Measurements from ENCODE around the gene NGLY1.

The NGLY1 gene

GRCh38 chr3:25751725-25752124 is 31.5 kb downstream of the NGLY1 start:
- TF ChIP-seq FOXM1 (IDR thresholded peaks at IDR 0.05; ENCODE audit: borderline replicate concordance, low read depth) (no peak), USF1 (IDR thresholded peaks at IDR 0.05) (no peak), TAF1 (IDR thresholded peaks at IDR 0.05; ENCODE audit: low read depth) (no peak), EGR1 (IDR thresholded peaks at IDR 0.05) (no peak), REST (IDR thresholded peaks at IDR 0.05; ENCODE audit: low read depth) (no peak), MAX (IDR thresholded peaks at IDR 0.05) (no peak), TCF12 (IDR thresholded peaks at IDR 0.05; ENCODE audit: low read depth) (no peak), NFIC (IDR thresholded peaks at IDR 0.05) (no peak), YY1 (IDR thresholded peaks at IDR 0.05; ENCODE audit: low read depth) (no peak), EP300 (IDR thresholded peaks at IDR 0.05; ENCODE audit: borderline replicate concordance) (no peak), RAD21 (IDR thresholded peaks at IDR 0.05; ENCODE audit: low read depth) (no peak), ZBTB7A (IDR thresholded peaks at IDR 0.05; ENCODE audit: low read depth) (no peak), TEAD4 (IDR thresholded peaks at IDR 0.05) (no peak), CEBPB (IDR thresholded peaks at IDR 0.05) (no peak)

GRCh38 chr3:25751048-25751447 is 32.2 kb downstream of the NGLY1 start:
- no peak for TF ChIP-seq TEAD4 (IDR thresholded peaks at IDR 0.05)
- TF ChIP-seq ZBTB7A (IDR thresholded peaks at IDR 0.05; ENCODE audit: low read depth) = no peak
- TF ChIP-seq CEBPB (IDR thresholded peaks at IDR 0.05) = no peak

DNA sequence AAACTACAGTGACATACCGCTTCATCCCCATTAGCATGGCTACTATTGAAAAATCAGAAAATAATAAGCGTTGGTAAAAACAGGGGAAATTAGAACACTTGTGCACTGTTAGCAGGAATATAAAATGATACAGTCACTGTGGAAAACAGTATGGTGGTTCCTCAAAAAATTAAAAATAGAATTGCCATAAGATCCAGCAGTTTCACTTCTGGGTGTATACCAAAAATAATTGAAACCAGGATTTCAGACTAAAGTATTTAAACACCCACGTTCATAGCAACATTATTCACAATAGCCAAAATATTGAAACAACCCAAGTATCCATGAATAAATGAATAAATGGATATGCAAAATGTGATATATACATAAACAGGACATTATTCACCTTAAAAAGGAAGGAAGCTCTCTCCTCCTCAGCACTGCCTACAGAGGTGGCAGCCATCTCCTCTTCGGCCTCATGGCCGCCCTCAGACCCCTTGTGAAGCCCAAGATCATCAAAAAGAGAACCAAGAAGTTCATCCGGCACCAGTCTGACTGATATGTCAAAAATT is 34.1 kb downstream of the NGLY1 start:
- TF ChIP-seq CREB1 (IDR thresholded peaks at IDR 0.05; ENCODE audit: low read depth) (no peak), RAD21 (IDR thresholded peaks at IDR 0.05; ENCODE audit: low read depth) (no peak), EP300 (IDR thresholded peaks at IDR 0.05; ENCODE audit: borderline replicate concordance) (no peak), REST (IDR thresholded peaks at IDR 0.05; ENCODE audit: low read depth) (no peak), EGR1 (IDR thresholded peaks at IDR 0.05) (no peak), NFIC (IDR thresholded peaks at IDR 0.05) (no peak), USF1 (IDR thresholded peaks at IDR 0.05) (no peak), MAX (IDR thresholded peaks at IDR 0.05) (no peak), FOXM1 (IDR thresholded peaks at IDR 0.05; ENCODE audit: borderline replicate concordance, low read depth) (no peak), TCF12 (IDR thresholded peaks at IDR 0.05; ENCODE audit: low read depth) (no peak), ZBTB7A (IDR thresholded peaks at IDR 0.05; ENCODE audit: low read depth) (no peak), CEBPB (IDR thresholded peaks at IDR 0.05) (no peak), TAF1 (IDR thresholded peaks at IDR 0.05; ENCODE audit: low read depth) (no peak), YY1 (IDR thresholded peaks at IDR 0.05; ENCODE audit: low read depth) (no peak), TEAD4 (IDR thresholded peaks at IDR 0.05) (no peak)

DNA sequence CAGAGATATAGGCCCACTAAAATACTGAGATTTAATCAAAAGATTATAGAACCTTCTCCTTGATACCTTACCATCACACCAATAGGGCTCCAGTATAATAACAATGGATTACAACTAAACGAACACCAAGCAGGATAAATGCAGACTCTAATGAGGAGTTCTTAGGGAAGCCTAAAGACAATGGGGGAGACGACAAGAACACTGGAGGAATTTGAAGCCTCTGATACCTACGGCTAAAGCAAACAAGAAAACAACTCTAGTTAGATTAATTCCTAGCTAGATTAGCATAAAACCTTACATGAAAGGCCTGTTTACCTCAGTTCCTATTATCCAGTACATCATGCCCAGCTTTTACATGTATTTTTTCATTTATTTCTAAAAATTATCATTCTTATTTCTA is 35.1 kb downstream of the NGLY1 start:
- TF ChIP-seq REST (IDR thresholded peaks at IDR 0.05; ENCODE audit: low read depth) (no peak), TAF1 (IDR thresholded peaks at IDR 0.05; ENCODE audit: low read depth) (no peak), CEBPB (IDR thresholded peaks at IDR 0.05) (no peak), RAD21 (IDR thresholded peaks at IDR 0.05; ENCODE audit: low read depth) (no peak), FOXM1 (IDR thresholded peaks at IDR 0.05; ENCODE audit: borderline replicate concordance, low read depth) (no peak), ZBTB7A (IDR thresholded peaks at IDR 0.05; ENCODE audit: low read depth) (no peak), TEAD4 (IDR thresholded peaks at IDR 0.05) (no peak), TCF12 (IDR thresholded peaks at IDR 0.05; ENCODE audit: low read depth) (no peak), MAX (IDR thresholded peaks at IDR 0.05) (no peak), USF1 (IDR thresholded peaks at IDR 0.05) (no peak), EGR1 (IDR thresholded peaks at IDR 0.05) (no peak), EP300 (IDR thresholded peaks at IDR 0.05; ENCODE audit: borderline replicate concordance) (no peak), YY1 (IDR thresholded peaks at IDR 0.05; ENCODE audit: low read depth) (no peak), NFIC (IDR thresholded peaks at IDR 0.05) (no peak), CREB1 (IDR thresholded peaks at IDR 0.05; ENCODE audit: low read depth) (no peak)

Measured in Ishikawa (cell line).